ENCODE measurements around the gene PLCH2. TPM values are rescaled to one million over a fixed set of nuclear protein-coding genes. Genes with fewer than 3 reads are reported as not detected.

The PLCH2 gene
- total RNA-seq, 6 experiments from 2014 or later: 0.09 to 0.34 (median 0.18) TPM; not detected in 1

DNA sequence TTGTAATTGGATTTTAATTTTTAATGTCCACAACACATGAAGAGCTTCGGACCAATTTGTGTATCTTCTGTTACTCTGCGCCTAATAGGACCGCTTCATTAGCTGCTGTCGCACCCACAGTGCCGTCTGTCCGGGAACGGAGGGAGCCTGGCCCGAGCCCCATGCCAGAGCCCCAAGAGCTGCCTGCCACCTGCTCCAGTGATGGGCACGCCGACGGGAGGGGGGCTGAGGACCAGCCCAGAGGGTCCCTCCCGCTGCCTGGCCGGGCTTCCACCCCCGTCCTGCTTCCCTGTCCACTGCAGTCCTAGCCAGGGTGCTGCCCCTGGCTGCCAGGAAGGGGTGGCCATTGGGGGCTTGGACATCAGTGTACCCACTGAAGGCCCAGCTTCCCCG lies 30.3 kb upstream of the PLCH2 start:
- Mint-ChIP-seq H3K9me3 (peaks cover under 1% of the 10 kb centered on the region; the same call in 1 of the 2 replicates), H3K27me3 (ENCODE audit: insufficient read depth) (peaks cover 18% of the 10 kb centered on the region), H3K36me3 (ENCODE audit: low read depth) (no peaks in the 10 kb centered on the region), H3K27ac (no peak overlapping the region), H3K4me1 (ENCODE audit: low read depth) (no peaks in the 10 kb centered on the region; the same call in 1 of the 2 replicates), H3K4me3 (no peak overlapping the region)
- no peak for DNase-seq
- TF ChIP-seq, protein P1, sequence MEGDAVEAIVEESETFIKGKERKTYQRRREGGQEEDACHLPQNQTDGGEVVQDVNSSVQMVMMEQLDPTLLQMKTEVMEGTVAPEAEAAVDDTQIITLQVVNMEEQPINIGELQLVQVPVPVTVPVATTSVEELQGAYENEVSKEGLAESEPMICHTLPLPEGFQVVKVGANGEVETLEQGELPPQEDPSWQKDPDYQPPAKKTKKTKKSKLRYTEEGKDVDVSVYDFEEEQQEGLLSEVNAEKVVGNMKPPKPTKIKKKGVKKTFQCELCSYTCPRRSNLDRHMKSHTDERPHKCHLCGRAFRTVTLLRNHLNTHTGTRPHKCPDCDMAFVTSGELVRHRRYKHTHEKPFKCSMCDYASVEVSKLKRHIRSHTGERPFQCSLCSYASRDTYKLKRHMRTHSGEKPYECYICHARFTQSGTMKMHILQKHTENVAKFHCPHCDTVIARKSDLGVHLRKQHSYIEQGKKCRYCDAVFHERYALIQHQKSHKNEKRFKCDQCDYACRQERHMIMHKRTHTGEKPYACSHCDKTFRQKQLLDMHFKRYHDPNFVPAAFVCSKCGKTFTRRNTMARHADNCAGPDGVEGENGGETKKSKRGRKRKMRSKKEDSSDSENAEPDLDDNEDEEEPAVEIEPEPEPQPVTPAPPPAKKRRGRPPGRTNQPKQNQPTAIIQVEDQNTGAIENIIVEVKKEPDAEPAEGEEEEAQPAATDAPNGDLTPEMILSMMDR (IDR thresholded peaks at IDR 0.05): no peak

DNA sequence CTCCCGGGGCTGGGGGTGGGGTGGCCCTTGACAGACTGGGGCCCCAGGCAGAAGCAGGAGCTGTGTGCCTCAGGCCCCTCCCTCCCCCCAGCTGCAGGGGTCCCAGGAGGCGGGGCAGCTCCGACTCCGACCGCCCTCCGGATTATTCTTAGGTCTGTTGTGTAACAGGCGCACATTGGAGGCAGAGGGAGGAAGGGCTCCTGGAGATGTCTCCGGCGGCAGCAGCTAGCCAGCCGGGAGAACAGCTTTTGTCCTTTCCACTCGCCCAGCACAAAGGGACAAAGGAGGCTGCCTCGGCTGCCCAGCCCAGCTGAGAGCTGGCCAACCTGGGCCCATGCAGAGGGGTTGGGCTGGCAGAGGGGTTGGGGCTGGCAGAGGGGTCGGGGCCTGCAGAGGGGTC lies 29.7 kb upstream of the PLCH2 start:
- Mint-ChIP-seq H3K36me3 (ENCODE audit: low read depth) (no peaks in the 10 kb centered on the region), H3K4me3 (no peak overlapping the region), H3K27ac (no peak overlapping the region), H3K27me3 (ENCODE audit: insufficient read depth) (peaks cover 17% of the 10 kb centered on the region), H3K4me1 (ENCODE audit: low read depth) (no peaks in the 10 kb centered on the region; the same call in 1 of the 2 replicates), H3K9me3 (no peaks in the 10 kb centered on the region)
- TF ChIP-seq, protein P1 (IDR thresholded peaks at IDR 0.05): no peak
- DNase-seq: no peak

DNA sequence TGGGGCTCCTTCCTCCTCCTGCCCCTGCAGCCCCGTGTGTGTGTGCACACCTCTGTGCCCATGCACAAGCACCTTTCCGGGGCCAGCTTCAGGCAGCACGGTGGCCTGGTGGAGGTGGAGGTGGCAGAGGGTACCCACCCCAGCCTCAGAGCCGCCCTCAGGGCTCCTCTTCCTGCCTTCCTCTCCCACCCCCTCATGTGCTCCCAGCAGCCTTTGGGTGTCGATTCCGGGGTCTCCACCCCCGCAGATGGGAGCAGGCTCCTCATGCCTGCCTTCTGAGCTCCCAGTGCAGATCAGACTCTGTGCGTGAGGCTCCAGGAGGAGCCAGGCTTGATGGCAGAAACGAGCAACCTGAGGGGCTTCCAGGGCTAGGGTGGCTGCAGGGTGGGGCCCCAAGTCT lies 29.2 kb upstream of the PLCH2 start:
- peaks cover 13% of the 10 kb centered on the region for H3K27me3 Mint-ChIP-seq (ENCODE audit: insufficient read depth)
- H3K9me3 Mint-ChIP-seq: no peaks in the 10 kb centered on the region
- TF ChIP-seq, protein P1 (IDR thresholded peaks at IDR 0.05): no peak
- no peak overlapping the region for H3K4me3 Mint-ChIP-seq
- H3K27ac Mint-ChIP-seq: no peak overlapping the region
- H3K36me3 Mint-ChIP-seq (ENCODE audit: low read depth): no peaks in the 10 kb centered on the region
- peaks cover 2% of the 10 kb centered on the region; the same call in 1 of the 2 replicates for H3K4me1 Mint-ChIP-seq (ENCODE audit: low read depth)
- no peak for DNase-seq

DNA sequence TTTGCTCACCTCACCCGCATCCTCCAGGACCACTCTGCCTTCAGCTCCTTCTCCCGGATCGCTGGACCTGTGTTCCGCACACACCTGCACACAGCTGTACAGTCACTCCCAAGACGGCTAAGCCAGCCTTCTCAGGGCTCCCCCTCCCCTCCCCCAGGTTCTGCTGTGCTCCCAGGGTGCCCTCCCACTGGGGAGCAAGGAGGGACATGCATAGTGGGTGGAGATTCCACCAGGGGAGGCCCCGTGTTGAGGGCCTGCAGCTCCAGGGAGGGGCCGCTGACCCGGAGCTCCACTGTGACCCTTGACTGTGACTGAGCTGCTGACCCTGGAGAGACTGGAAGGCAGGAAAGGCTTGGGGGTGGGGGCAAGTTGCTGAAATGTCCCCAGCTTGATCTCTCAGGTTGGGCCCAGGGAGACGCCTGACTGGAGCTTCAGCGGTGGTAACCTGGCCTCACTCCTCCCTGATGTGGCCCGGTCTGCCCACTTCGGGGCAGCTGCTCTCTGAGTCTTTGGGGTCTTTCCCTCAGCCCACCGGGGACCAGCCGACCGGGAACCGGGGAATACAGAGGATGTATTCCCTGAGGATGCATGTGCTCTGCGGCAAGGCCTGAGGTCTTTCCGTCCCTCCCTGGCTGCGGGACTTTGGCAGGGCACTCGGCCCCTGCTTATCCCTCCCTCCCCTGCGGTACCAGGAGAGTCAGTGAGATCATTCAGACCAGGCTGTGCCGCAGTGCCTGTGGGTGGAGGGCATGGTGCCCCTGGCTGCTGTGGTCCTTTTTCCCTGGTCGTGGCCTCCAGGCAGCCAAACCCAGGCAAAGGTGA lies 28.6 kb upstream of the PLCH2 start:
- Mint-ChIP-seq H3K4me1 (ENCODE audit: low read depth) (peaks cover 6% of the 10 kb centered on the region; the same call in 1 of the 2 replicates), H3K4me3 (no peak overlapping the region), H3K36me3 (ENCODE audit: low read depth) (no peaks in the 10 kb centered on the region), H3K27ac (no peak overlapping the region), H3K27me3 (ENCODE audit: insufficient read depth) (peaks cover 11% of the 10 kb centered on the region), H3K9me3 (no peaks in the 10 kb centered on the region)
- DNase-seq: no peak
- TF ChIP-seq, protein P1 (IDR thresholded peaks at IDR 0.05): no peak

DNA sequence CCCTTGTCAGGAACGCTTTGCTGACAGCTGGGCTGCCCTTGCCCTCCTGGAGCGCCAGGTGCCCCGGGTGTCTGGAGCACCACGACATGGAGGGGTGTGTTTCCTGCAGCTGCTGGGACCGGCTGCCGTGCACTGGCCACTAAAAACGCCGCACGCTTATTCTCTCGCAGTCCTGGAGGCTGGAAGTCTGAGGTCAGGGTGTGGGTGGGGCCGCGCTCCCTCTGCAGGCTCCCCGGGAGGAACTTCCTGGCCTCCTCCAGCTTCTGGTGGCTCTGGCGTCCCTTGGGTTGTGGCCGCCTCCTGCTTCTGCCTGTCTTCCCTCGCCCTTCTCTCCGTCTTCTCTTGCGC lies 28.0 kb upstream of the PLCH2 start:
- Mint-ChIP-seq H3K4me1 (ENCODE audit: low read depth) (peaks cover 12% of the 10 kb centered on the region), H3K27ac (no peak overlapping the region), H3K36me3 (ENCODE audit: low read depth) (no peaks in the 10 kb centered on the region), H3K9me3 (no peaks in the 10 kb centered on the region), H3K4me3 (no peak overlapping the region), H3K27me3 (ENCODE audit: insufficient read depth) (peaks cover 8% of the 10 kb centered on the region)
- no peak for DNase-seq
- TF ChIP-seq, protein P1 (IDR thresholded peaks at IDR 0.05): no peak

Measured in HFFc6 (cell line).